ENCODE measurements around the gene PATZ1. TPM values are rescaled to one million over a fixed set of nuclear protein-coding genes. Genes with fewer than 3 reads are reported as not detected.

The PATZ1 gene
- total and polyA plus RNA-seq, 2 donors (not counting 1 experiment from before 2014, with no cell fraction given) = 6.1 to 15.9 TPM

GRCh38 chr22:31344256-31344577 lies 1.9 kb downstream of the PATZ1 start:
- no peak for DNase-seq (ENCODE audit: low read depth in 2 of 2)
- Histone ChIP-seq H3K79me2 (ENCODE audit: control insufficient read depth, insufficient read depth, low read length) (no peaks in the 10 kb centered on the region), H4K20me1 (ENCODE audit: control insufficient read depth, extremely low read depth, insufficient read depth, low read length) (no peaks in the 10 kb centered on the region), H3K4me2 (ENCODE audit: extremely low read depth, insufficient read depth, low read length) (no peak overlapping the region), H3K9ac (ENCODE audit: insufficient read depth, low read length) (no peak overlapping the region), H3K27me3 (ENCODE audit: control insufficient read depth, insufficient read depth, low read length) (no peaks in the 10 kb centered on the region), H3K4me1 (ENCODE audit: control insufficient read depth, extremely low read depth, insufficient read depth, low read length) (peaks cover 15% of the 10 kb centered on the region), H3K27ac (ENCODE audit: insufficient read depth, low read length) (no peak overlapping the region), H2AFZ (ENCODE audit: low read length) (no peak overlapping the region), H3K9me3 (ENCODE audit: control insufficient read depth, insufficient read depth, low read depth, low read length) (no peaks in the 10 kb centered on the region), H3K36me3 (ENCODE audit: control insufficient read depth, insufficient read depth, low read length) (peaks cover 13% of the 10 kb centered on the region), H3K4me3 (replicated peaks in 1 of 4; ENCODE audit: control extremely low read depth in 1 of 4, insufficient read depth in 1 of 4, low read depth in 3 of 4, low read length in 4 of 4) (peak overlapping the region in 2 of 4 experiments; percentile 36 to 54)
- TF ChIP-seq EZH2 (IDR thresholded peaks at IDR 0.05; ENCODE audit: low read length, missing control alignments) = no peak
- TF ChIP-seq CTCF (conservative IDR thresholded peaks at IDR 0.05 in 1 of 2, IDR thresholded peaks at IDR 0.05 in 1 of 2; ENCODE audit: low read depth in 1 of 2, low read length in 2 of 2) = no peak

GRCh38 chr22:31343235-31344191 lies 2.6 kb downstream of the PATZ1 start:
- no peaks in the 10 kb centered on the region for H4K20me1 ChIP-seq (ENCODE audit: control insufficient read depth, extremely low read depth, insufficient read depth, low read length)
- no peak overlapping the region for H3K9ac ChIP-seq (ENCODE audit: insufficient read depth, low read length)

More at GRCh38 chr22:31343235-31344191, 2.6 kb downstream of the PATZ1 start:
- no peak for TF ChIP-seq CTCF (conservative IDR thresholded peaks at IDR 0.05 in 1 of 2, IDR thresholded peaks at IDR 0.05 in 1 of 2; ENCODE audit: low read depth in 1 of 2, low read length in 2 of 2)
- TF ChIP-seq EZH2 (IDR thresholded peaks at IDR 0.05; ENCODE audit: low read length, missing control alignments) = no peak
- peak in 1 of 2 donors; percentile 22 for DNase-seq (ENCODE audit: low read depth in 2 of 2)
- no peaks in the 10 kb centered on the region for H3K79me2 ChIP-seq (ENCODE audit: control insufficient read depth, insufficient read depth, low read length)
- H3K27me3 ChIP-seq (ENCODE audit: control insufficient read depth, insufficient read depth, low read length) = no peaks in the 10 kb centered on the region
- H3K4me2 ChIP-seq (ENCODE audit: extremely low read depth, insufficient read depth, low read length) = peak overlapping the region; percentile 11
- no peaks in the 10 kb centered on the region for H3K9me3 ChIP-seq (ENCODE audit: control insufficient read depth, insufficient read depth, low read depth, low read length)
- no peak overlapping the region for H2AFZ ChIP-seq (ENCODE audit: low read length)
- H3K4me3 ChIP-seq (replicated peaks in 1 of 4; ENCODE audit: control extremely low read depth in 1 of 4, insufficient read depth in 1 of 4, low read depth in 3 of 4, low read length in 4 of 4) = peak overlapping the region in 2 of 4 experiments; percentile 36 to 54
- peaks cover 15% of the 10 kb centered on the region for H3K4me1 ChIP-seq (ENCODE audit: control insufficient read depth, extremely low read depth, insufficient read depth, low read length)
- H3K27ac ChIP-seq (ENCODE audit: insufficient read depth, low read length) = no peak overlapping the region
- H3K36me3 ChIP-seq (ENCODE audit: control insufficient read depth, insufficient read depth, low read length) = peaks cover 13% of the 10 kb centered on the region
